ENCODE measurements around the gene BAG1. TPM values are rescaled to one million over a fixed set of nuclear protein-coding genes. Genes with fewer than 3 reads are reported as not detected.

The BAG1 gene
- total RNA-seq, 1 donor from 2014 or later: 26.1 TPM

DNA sequence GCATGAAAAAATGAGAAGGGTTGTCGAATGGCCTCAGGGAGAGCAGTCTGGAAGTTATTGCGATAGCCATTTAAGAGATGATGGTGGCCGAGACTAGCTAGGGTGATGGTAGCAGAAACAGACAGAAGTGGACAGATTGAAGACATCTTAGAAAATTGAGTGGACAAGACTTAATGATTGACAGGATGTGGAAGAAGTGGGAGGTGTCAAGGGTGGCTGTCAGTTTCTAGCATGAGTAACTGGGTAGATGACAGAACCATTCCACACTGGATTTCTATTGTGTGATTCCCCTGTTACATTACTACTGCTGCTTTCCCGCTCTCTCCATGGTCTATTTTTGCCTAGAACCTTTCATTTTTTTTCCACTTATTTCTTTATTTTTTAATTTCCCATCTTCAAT is 13.0 kb upstream of the BAG1 start:
- DNase-seq (ENCODE audit: low spot score in 2 of 2) (no peak), FAIRE-seq (no peak)

DNA sequence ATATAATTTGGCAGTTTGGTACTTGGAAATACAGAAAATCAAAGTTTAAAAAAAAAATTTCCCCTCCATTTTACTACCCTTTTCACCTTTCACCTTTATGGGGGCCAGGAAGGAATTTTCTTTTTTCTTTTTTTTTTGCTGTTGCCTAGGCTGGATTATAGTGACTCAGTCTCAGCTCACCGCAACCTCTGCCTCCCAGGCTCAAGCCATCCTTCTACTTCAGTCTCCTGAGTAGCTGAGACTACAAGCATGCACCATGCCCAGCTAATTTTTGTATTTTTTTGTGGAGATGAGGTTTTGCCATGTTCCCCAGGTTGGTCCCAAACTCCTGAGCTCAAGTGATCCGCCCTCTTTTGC is 9.4 kb upstream of the BAG1 start:
- DNase-seq (ENCODE audit: low spot score in 2 of 2) (no peak), FAIRE-seq (no peak)

DNA sequence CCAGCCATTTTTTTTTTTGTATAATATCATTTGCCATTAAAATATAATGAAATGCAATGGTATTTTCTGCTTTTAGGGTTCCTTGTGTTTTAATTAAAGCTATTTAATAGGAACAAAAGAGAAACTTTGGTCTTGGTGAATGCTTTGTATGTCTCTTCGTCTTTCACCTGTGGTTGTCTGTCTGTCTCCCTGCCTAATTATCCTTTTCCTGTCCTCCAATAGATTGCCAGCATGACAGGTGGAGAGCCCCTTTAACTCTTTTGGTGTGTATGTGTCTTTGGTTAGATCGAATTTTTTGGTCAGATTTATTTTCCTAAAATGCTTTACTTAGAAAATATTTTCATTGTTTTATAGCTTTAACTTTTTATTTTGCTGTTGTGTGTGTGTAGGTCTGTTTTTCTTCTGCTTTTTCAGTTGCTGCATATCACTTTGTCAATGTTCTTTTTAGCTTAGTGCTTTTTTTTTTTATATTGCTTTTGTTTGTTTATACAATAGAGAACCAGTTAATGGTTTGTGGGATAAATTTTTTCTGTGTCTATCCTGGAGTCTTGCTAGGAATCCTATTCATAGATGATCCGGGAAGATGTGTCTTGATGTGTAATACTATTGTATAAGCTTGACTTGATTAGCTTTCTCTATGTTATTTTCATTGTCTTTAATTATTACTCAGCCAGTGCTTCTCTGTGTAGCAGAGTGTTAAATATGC is 8.9 kb upstream of the BAG1 start:
- no peak for FAIRE-seq

DNA sequence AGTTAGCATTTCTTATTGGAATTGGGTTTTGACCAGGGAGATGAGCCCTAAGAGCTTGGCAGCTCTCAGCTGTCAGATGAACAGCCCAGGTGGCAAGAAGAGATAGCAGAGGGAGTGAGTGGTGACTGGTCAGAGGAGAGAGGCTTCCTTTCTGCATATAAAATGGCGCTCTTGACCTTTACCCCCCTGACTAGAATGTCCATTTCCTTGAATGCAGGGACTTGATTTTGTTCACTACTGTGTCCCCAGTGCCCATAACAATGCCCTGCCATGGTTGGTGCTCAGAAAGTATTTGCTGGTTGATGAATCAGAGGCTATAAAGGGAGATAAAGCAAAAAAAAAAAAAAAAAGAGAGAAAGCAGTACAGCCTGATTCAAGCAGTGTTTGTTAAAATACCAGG is 7.6 kb upstream of the BAG1 start:
- FAIRE-seq (no peak), DNase-seq (ENCODE audit: low spot score in 2 of 2) (no peak)

More for the DNA sequence above, 8.9 kb upstream of the BAG1 start:
- DNase-seq (ENCODE audit: low spot score in 2 of 2): no peak

DNA sequence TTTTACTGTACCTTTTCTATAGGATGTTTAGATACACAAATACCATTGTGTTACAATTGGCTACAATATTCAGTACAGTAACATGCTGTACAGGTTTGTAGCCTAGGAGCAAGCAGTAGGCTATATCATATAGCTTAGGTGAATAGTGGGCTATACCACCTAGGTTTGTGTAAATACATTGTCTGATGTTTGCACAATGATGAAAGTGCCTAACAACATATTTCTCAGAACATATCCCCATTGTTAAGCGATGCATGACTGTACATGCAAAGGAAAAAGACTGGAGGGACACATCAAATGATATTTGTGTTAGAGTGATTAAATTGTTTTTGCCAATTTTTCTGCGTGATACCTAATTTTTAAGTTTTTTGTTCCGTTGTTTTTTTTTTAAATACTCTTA is 5.6 kb upstream of the BAG1 start:
- FAIRE-seq: no peak
- DNase-seq (ENCODE audit: low spot score in 2 of 2): no peak

DNA sequence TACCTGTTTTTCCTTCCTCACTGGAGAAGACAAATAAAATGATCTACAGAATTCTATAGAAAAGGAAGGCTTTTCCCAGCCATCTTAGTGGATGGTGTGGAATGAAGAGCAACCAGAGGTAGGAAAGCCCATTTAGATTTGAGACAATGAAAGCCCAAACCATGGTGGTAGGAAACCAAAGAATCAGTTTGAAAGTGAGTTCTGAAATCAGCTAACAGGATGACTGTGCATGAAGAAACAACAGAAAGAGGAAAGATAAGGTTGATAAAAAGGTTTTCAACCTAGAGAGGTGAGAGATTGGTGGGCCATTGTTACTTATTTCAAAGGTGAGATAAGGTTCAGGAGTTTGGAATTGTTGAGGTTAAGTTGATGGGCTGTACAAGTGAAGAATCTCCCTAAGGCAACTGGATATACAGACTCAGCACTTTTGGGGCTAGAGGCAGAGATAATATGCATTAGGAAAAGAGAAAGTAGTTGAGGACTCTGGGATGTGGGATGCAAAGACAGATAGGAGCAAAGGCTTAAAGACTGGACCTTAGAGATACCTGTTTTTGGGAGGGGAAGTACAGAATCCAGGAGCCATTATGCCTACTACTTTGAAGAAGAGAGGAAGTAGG is 2.8 kb upstream of the BAG1 start:
- no peak for DNase-seq (ENCODE audit: low spot score in 2 of 2)
- FAIRE-seq: no peak

DNA sequence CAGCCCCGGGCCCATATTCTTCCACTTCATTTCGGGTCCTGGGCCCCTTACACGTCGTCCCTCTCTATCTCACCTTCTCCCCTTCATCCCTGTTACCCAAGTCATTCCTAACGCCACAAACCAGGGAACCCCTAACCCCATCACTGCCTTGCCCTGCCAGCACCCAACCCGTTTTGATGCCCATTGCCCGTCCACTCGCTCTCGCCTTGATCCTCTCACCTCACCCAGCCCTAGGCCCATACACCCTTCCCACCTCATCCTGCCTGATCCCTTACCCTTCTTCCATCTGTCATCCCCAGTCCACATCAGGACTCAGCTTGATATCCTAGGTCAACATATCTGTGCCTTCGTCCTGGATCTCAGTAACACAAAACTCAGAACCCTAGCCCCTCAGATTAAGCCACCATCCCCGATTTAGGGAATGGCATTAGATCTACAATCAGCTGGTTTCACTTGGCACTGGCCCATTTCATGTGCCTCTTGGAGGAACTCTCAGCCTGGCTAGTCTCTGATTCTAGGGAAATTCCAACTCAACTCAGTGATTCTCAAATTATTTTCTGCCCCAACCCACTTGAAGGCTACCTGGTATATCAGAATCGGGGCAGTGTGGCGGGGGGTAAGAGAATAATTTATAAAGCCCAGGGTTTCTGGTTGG is 830 bp upstream of the BAG1 start:
- DNase-seq (ENCODE audit: low spot score in 2 of 2) (no peak), FAIRE-seq (no peak)

DNA sequence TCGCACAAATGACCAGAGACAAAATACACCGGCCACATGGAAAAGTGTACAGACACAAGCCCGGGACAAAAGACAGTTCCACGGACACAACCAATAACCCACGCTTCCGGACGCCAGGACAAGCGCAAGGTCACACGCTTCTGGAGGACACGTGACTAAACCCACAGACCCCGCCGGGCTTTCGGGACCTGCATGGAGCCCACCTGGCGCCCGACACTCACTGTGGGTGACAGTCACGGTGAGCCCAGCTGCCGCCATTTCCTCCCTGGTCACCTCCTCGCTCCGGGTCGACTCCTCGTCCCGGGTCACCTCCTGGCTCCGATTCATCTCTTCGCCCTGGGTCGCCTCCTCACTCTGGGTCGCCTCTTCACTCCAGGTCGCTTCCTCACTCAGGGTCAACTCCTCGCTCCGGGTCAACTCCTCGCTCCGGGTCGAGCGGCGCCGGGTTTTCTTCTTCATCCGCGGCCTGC is 470 bp downstream of the BAG1 start:
- DNase-seq (ENCODE audit: low spot score in 2 of 2) (peak; percentile 34 to 48), FAIRE-seq (no peak)

DNA sequence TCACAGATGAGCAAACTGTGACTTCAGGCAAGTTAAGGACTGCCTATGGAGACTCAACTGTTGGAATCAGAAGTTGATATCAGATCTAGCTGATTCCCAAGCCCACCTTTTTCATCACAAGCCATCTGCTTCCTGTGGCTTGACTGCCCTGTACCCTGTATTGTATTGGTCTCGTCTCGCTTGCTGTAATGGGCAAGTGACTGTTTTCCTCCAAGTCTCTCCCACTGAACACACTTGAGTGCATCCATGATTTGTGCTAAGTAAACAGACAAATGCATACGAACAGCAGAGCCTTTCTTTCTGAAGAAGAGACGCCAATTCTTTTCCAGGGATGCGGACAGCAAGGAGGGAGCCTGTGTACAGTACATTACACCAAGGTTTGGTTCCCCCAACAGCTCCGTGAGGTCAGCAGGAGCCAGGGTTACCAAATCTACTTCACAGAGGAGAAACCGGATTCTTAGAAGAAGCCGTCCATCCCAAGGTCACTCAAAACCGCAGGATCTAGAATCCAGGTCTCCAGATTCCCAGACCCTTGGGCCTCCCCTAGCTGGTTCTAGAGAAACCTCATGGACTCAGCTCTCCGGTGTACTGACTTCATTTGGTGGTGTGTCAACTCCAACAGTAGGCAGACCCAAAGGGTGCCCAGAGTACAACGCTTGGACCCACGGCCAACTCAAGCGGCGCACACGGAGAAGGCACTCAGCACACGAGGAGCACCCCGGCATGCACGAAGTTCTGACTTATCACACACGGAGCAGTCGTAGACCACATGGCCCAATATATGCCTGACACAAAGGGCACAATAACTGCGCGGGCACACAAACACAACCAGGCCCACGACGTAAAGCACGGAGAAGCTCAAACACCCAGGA is 1.1 kb downstream of the BAG1 start:
- DNase-seq (ENCODE audit: low spot score in 2 of 2): peak in 1 of 2 donors; percentile 16
- no peak for FAIRE-seq

DNA sequence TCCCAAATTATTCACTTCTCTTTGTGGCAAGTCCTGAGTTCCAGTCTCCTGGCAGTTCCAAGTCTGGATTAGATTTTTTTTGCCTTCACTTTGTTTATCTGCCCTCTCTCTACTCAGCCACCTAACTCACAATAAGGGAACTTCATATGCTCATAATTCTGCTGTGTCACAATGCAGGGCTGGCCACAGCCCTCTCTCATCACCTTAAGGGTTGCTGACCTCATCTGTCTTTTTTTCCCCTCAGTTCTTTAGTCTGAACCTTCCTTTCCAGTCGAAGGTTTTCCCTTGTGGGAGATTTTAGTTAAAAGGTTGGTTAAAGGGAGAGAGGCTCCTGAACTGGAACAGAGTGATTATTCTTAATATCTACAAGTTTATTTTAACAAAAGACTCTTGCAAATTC is 4.1 kb downstream of the BAG1 start:
- FAIRE-seq (no peak), DNase-seq (ENCODE audit: low spot score in 2 of 2) (no peak)

DNA sequence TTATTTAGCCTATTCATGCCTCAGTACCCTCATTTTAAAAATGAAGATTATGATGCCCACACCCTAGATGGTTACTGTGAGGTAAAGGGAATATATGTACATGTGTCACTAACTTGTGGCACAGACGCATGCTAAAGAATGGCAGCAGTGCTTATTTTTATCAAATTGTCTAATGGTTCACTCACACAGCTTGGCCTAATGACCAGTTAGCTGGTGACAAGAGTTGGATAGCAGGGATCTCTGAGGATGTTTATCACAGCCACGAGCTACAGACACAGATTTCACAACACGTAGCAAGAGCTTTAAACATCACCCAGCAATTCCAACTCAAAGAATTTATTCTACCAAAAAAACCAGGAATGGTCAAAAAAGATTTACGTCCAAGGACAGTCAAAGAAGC is 7.2 kb downstream of the BAG1 start:
- DNase-seq (ENCODE audit: low spot score in 2 of 2): no peak
- FAIRE-seq: no peak

DNA sequence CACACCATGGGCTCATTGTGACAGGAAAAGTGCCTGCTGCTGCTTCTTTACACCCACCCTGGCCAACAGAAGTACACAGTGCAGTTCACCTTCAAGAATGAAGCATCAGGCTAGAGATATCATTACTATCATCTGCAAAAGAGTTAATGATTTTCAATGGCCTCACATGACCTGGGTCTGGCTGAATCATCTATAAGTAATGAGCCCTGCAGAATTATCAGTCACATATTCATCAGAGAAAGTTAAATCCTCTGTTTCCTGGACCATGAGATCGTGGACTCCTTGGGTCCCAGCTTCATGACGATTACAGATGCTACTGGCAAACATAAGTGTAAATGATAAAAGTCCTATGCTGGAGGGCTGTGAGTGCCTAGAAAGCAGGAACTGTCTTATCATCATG is 8.3 kb downstream of the BAG1 start:
- DNase-seq (ENCODE audit: low spot score in 2 of 2): no peak
- no peak for FAIRE-seq

DNA sequence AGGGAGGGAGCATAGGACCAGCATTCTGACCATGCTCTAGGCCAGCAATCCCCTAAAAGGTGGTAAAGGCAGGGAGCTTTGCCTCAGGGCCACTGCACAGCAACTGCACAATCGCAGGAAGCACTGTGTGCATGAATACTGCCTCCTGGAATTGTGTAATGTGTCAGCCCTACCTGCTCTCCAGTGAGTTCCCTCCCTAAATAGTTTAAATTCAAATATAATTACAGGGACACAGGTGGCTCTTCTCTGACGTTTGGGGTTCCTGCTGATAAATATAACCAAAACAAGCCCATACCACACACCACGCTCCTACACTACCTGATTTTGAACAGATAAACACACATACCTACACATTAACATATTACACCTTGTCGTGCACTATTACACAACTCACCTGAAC is 9.0 kb downstream of the BAG1 start:
- DNase-seq (ENCODE audit: low spot score in 2 of 2): no peak
- FAIRE-seq: no peak

DNA sequence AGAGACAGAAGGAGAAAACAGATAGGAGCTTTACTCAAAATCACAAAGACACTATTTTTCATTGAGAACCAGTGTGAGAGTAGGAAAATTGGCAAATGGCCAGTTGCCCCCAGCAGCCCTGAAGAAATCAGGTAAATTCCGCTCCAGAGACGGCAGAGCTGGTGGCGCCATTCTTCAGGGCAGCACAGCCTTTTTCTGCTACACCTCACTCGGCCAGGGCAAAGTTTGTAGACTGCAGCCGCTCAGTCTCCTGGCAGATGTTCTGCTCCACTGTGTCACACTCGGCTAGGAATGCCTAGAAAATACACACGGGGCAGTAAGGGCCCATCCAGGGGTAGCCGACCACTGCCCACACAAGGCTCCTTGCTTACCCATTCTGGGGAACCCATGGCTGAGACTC is 9.5 kb downstream of the BAG1 start:
- DNase-seq (ENCODE audit: low spot score in 2 of 2) (no peak), FAIRE-seq (no peak)

DNA sequence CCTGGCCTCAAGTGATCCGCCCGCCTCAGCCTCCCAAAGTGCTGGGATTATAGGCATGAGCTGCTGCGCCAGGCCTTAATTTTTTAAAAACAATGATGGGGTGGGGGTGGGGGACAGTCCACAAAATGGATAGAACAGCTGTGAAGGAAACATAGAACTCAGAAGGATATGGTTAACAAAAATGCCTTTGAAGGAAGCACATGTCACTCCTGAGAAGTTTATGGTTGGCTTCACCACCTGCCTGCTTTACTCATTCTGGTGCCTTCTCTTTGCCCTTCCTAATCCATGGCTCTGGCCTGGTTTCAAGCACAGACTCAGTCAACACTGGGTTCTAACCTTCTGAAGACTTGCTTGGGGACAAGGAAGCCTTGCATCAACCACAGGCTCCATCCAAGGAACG is 10.3 kb downstream of the BAG1 start:
- no peak for DNase-seq (ENCODE audit: low spot score in 2 of 2)
- no peak for FAIRE-seq

DNA sequence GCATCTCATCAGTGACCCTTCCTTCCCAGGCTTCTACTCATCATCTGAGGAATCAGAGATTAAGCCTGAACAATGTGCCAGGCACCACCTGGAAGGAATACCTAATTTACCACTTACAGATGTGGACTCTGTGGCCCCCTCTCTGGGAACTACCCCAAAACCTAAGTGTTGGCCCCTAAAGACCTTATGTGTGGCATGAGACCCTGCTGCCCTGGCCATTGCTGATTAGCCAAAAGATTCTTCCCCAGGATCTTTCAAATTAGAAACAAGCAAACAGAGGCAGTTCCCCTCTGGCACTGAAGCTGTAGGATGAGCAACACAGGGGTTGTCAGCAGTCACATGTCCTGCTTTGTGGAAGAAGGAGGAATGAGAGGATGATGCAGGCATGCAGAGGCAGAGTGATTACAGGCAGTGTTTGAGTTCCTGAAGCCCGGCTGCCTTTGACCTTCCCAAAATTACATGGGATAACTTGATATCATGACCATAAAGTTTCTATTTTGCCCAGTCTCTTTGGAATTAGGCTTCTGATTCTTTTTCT is 14.0 kb downstream of the BAG1 start:
- DNase-seq (ENCODE audit: low spot score in 2 of 2) (no peak), FAIRE-seq (no peak)

DNA sequence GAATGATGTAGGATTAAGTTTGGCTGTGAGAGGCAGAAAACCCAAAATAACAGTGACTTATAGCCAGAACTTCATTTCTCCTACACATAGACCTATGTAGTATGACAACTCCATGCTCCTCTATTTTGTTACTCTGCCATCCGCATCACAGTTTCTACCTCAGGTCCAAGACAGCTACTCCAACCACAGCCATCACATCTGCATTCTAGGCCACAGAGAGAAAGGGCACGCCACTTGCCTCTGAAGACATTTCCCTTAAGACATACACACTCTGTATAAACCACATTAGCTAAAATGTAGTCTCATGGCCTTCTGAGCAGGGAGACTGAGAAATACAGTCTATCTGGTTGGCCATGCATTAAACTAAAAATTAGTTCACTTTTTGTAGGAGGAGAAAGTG is 14.5 kb downstream of the BAG1 start:
- FAIRE-seq (no peak), DNase-seq (ENCODE audit: low spot score in 2 of 2) (no peak)

DNA sequence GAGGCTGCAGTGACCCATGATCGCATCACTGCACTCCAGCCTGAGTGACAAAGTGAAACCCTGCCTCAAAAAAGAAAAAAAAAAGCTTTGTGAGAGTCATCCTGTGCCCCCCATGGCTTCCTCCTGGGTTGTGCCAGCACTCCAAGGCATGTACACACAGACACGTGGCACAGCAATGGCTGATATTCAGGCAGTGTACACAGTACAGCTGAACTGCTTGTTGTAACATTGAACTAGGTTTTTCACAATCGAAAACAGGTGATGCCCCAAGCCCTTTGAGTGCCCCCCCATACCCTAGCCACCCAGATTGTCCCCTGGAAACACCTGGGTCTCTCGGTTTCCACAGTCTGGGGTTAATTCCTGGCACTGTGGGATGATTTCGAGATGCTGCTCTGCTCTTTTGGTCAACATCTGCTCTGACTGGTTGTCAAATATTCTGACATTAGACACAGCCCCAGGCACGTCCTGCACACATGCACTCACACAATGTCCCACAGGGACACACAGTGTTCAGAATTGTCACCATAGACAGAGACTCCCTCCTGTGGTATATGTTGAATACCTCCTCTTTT is 15.3 kb downstream of the BAG1 start:
- no peak for FAIRE-seq
- DNase-seq (ENCODE audit: low spot score in 2 of 2): no peak

DNA sequence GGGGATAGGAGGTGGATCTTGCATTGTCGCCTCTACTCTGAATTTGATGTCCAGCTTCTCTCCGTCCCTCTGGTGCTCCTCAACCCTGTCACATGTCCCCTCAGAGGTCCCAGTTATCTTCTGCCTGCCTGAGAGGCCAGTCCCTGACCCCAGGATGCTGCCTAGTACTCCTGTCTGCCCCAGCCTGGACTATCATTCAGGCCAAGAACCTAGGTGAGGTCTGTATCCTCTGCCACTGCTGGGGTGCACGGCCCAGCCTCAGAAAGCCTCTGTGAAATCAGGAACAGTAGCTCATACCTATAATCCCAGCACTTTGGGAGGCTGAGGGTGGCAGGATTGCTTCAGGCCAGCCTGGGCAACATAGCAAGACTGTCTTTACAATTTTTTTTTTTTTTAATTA is 15.9 kb downstream of the BAG1 start:
- no peak for FAIRE-seq

DNA sequence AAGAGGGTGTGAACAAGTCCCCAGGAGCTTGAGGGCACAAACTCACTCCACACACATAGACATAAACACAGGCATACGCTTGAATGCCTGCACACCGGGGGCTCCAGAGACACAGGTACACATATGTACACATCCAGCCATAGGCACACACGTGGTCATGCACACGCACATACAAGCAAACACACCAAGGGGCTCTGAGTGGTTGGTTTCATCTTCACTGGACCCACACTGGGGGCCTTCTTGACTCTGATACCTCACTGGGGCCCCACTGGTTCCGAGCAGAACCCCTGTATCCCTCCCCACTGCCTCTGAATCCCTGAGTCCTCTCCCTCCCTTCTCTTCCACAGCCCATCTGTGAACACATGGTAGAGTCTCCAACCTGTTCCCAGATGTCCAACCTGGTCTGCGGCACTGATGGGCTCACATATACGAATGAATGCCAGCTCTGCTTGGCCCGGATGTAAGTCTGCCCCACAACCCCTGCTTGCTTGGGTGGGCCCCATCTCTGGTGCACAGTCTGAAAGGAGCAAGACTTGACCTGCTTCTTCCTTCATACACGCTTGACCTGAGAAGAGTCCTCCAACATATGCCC is 18.1 kb downstream of the BAG1 start:
- no peak for FAIRE-seq
- DNase-seq (ENCODE audit: low spot score in 2 of 2): no peak

More for the DNA sequence above, 15.9 kb downstream of the BAG1 start:
- no peak for DNase-seq (ENCODE audit: low spot score in 2 of 2)
